Epithelial cell of umbilical artery (primary cell): ENCODE results near the gene CCNB2. TPM values are rescaled to one million over a fixed set of nuclear protein-coding genes. Genes with fewer than 3 reads are reported as not detected.

Experiments
- total RNA-seq: library from RNA; depleted of rRNA; stranded (reverse); fragments of >200 nt; gene quantifications from 2 replicates; pipeline ENCODE4 v1.2.3, GENCODE V29; 2014

Gene CCNB2
- 43.2 and 52.7 TPM in 2 replicates for total RNA-seq

DNA sequence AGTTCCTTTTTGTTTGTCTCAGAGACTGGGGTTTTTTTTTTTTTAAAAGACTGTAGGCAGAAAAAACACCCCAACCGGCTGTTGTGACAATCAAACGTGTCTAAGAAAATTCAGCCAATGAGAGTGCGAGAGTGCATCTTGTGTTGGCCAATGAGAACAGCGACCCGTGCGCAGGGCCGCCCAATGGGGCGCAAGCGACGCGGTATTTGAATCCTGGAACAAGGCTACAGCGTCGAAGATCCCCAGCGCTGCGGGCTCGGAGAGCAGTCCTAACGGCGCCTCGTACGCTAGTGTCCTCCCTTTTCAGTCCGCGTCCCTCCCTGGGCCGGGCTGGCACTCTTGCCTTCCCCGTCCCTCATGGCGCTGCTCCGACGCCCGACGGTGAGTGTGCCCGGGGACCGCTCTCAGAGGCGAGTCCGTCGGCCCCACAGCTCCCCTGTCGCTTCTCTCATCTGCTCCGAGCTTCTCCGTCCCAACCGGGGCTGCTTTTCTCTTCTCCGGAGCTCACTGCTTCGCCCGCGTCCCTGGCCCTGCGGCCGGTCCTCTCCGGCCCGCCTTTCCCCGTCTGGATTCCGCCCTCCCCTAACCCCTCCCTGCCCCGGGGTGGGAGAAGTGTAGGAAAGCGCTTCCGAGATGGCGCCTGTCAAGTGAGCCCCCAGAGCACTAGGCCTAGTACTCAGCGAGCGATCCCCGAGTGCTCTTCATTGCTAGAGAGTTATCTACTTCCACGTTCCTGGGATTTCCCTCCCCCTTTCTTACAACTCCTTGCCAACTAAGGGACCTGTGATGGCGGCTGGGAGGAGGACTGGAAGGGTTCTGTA is at the start of gene CCNB2:
Gene CCNB2 (plus strand): TSS at position 235 of the 821 bp plus-strand sequence. CDS start 123 bp downstream, at position 358.

Other genes with a start within 250 kb of the CCNB2 start
- 44.8 and 52.0 TPM in 2 replicates for gene SLTM, start 171.5 kb upstream of the CCNB2 start, total RNA-seq
- gene RNF111, start 117.5 kb upstream of the CCNB2 start, total RNA-seq: 13.5 and 16.9 TPM in 2 replicates
- gene LDHAL6B, start 101.7 kb downstream of the CCNB2 start, total RNA-seq: not detected in 2 replicates